Stomach (tissue), 4 donors: ENCODE results near the gene TMEM256.

Experiments used
- CTCF ChIP-seq, 7 experiments: fragments of 450-650 bp in 4 of 7; fragments of 200-600 bp in 3 of 7; sonication (generic) in 3 of 7; IDR thresholded peaks; one replicate each; pipeline ENCODE4 v1.5.1; 2016 to 2019; ENCODE audit warnings: antibody characterized with exemption in 7 of 7, control low read depth in 2 of 7, mild to moderate bottlenecking in 1 of 7
- EP300 ChIP-seq: sonication (generic); formaldehyde crosslinking; IDR thresholded peaks from one replicate; pipeline ENCODE4 v1.6.1; 2017; ENCODE audit warnings: antibody characterized with exemption
- POLR2A ChIP-seq, 4 donors: fragments of 450-650 bp; IDR thresholded peaks; one replicate each; pipeline ENCODE4 v1.6.1; 2016; ENCODE audit warnings: antibody characterized with exemption in 4 of 4, control low read depth in 2 of 4, mild to moderate bottlenecking in 1 of 4, moderate library complexity in 1 of 4

GRCh38 chr17:7354262-7354843 lies 49.5 kb downstream of the TMEM256 start:
- TF ChIP-seq CTCF (IDR thresholded peaks at IDR 0.05) (no peak), POLR2A (IDR thresholded peaks at IDR 0.05) (no peak), EP300 (no peak)
